Stimulated activated CD4-positive, alpha-beta T cell treated with anti-CD3 and anti-CD28 coated beads, TNF-alpha, amount 100 ng/mL, for 24 hours (primary cell): ENCODE measurements around the gene KMT5C.

Source experiments
- DNase-seq, 3 experiments: peaks; one replicate each; pipeline ENCODE4 v3.0.0-alpha.2; 2020; ENCODE audit warnings: low read depth in 3 of 3

Gene KMT5C

GRCh38 chr19:55366790-55367189, 27.1 kb downstream of the KMT5C start:
- DNase-seq = no peak

- DNase-seq = no peak
These were observed 28.4 kb downstream of the KMT5C start for GRCh38 chr19:55368106-55368505.

GRCh38 chr19:55368701-55369563, 29.3 kb downstream of the KMT5C start:
- no peak for DNase-seq

GRCh38 chr19:55369653-55370304, 30.1 kb downstream of the KMT5C start:
- DNase-seq = peak in 1 of 3 experiments; percentile 33

- no peak for DNase-seq
These were observed 30.8 kb downstream of the KMT5C start, which contains the start of gene IL11 for GRCh38 chr19:55370305-55370988. IL11 (minus strand) TSS chr19:55370463; CDS start chr19:55370310, 153 bp downstream.

- DNase-seq = no peak
These were observed 32.8 kb downstream of the KMT5C start for GRCh38 chr19:55372316-55373081.

GRCh38 chr19:55373306-55373992, 33.8 kb downstream of the KMT5C start:
- no peak for DNase-seq

- DNase-seq = no peak
These were observed 34.5 kb downstream of the KMT5C start for GRCh38 chr19:55373993-55374757.

GRCh38 chr19:55376241-55376933, 36.7 kb downstream of the KMT5C start, which contains the start of gene TMEM190:
TMEM190 (plus strand) TSS chr19:55376826; CDS start chr19:55376854, 28 bp downstream.
- no peak for DNase-seq

GRCh38 chr19:55377356-55378131, 37.9 kb downstream of the KMT5C start:
- no peak for DNase-seq

GRCh38 chr19:55379174-55379573, 39.5 kb downstream of the KMT5C start:
- DNase-seq = no peak

- no peak for DNase-seq
These were observed 42.3 kb downstream of the KMT5C start for GRCh38 chr19:55382013-55382412.

- no peak for DNase-seq
These were observed 42.9 kb downstream of the KMT5C start for GRCh38 chr19:55382522-55383054.

GRCh38 chr19:55383279-55384130, 43.8 kb downstream of the KMT5C start:
- peak in 1 of 3 experiments; percentile 50 for DNase-seq

- peak in 1 of 3 experiments; percentile 47 for DNase-seq
These were observed 44.6 kb downstream of the KMT5C start, which contains the start of gene TMEM238 for GRCh38 chr19:55384131-55384919. TMEM238 (minus strand) TSS chr19:55384292; CDS start chr19:55384259, 33 bp downstream.

- peak; percentile 83 to 96 (median 92) for DNase-seq
These were observed 45.4 kb downstream of the KMT5C start for GRCh38 chr19:55384920-55385723.
